Measurements from ENCODE around the gene AURKA.

- TF ChIP-seq EZH2 (IDR thresholded peaks at IDR 0.05; ENCODE audit: low read length, unreplicated experiment) = no peak
- no peak for TF ChIP-seq CTCF (conservative IDR thresholded peaks at IDR 0.05; ENCODE audit: low read depth, low read length)
- no peak for TF ChIP-seq EZH2phosphoT487 (IDR thresholded peaks at IDR 0.05; ENCODE audit: borderline replicate concordance, low read length)
Observed at GRCh38 chr20:56420940-56421688, 29.1 kb upstream of the AURKA start.
